ENCODE results near the gene TARDBP.
A peak's percentile ranks its signal among the peaks of the same experiment; 100 is the strongest.

- TF ChIP-seq CTCF (IDR thresholded peaks at IDR 0.05 in 2 of 3, conservative IDR thresholded peaks at IDR 0.05 in 1 of 3; ENCODE audit: insufficient read depth in 2 of 3, low read depth in 1 of 3, low read length in 3 of 3), result peak in 2 of 3 experiments; percentile 27 to 28; a peak in 1 of 6 replicates
- peak; percentile 76 for TF ChIP-seq POLR2A (conservative IDR thresholded peaks at IDR 0.05)
- no peak for TF ChIP-seq CHD4 (IDR thresholded peaks at IDR 0.05; ENCODE audit: insufficient read depth, insufficient replicate concordance, low read depth, low read length, poor library complexity, severe bottlenecking)
- no peak for TF ChIP-seq FOSL1 (tag; conservative IDR thresholded peaks at IDR 0.05)
- TF ChIP-seq ARID3A (IDR thresholded peaks at IDR 0.05; ENCODE audit: borderline replicate concordance, low read depth, low read length), result no peak
- no peak for TF ChIP-seq ZNF395 (CRISPR knock-in tag; IDR thresholded peaks at IDR 0.05)
- TF ChIP-seq REST (IDR thresholded peaks at IDR 0.05; ENCODE audit: borderline replicate concordance), result no peak
- no peak for TF ChIP-seq REST (CRISPR knock-in tag; IDR thresholded peaks at IDR 0.05; ENCODE audit: low read depth)
- no peak for TF ChIP-seq UBTF (IDR thresholded peaks at IDR 0.05; ENCODE audit: borderline replicate concordance in 1 of 2, low read depth in 2 of 2, low read length in 2 of 2)
- no peak for TF ChIP-seq ZNF512 (tag; IDR thresholded peaks at IDR 0.05)
- no peak for TF ChIP-seq TEAD4 (IDR thresholded peaks at IDR 0.05; ENCODE audit: low read length)
- TF ChIP-seq TEAD4 (CRISPR knock-in tag; IDR thresholded peaks at IDR 0.05; ENCODE audit: borderline replicate concordance), result no peak
- TF ChIP-seq SRF (CRISPR knock-in tag; IDR thresholded peaks at IDR 0.05), result no peak
- TF ChIP-seq ELF1 (tag; IDR thresholded peaks at IDR 0.05), result no peak
- no peak for TF ChIP-seq POLR2AphosphoS5 (IDR thresholded peaks at IDR 0.05; ENCODE audit: control insufficient read depth, insufficient read depth, low read depth, low read length)
Observed at GRCh38 chr1:11052839-11053757, 40.6 kb downstream of the TARDBP start.

Measured in K562 (cell line).